ENCODE results near the gene TMEM165. TPM values are rescaled to one million over a fixed set of nuclear protein-coding genes. Genes with fewer than 3 reads are reported as not detected.
A peak's percentile ranks its signal among the peaks of the same experiment; 100 is the strongest.

TMEM165 gene
- total RNA-seq, 1 experiment from 2014 or later, result 148 TPM

GRCh38 chr4:55397520-55398321 is 2.0 kb downstream of the TMEM165 start:
- ATAC-seq (no peak), DNase-seq (peak; percentile 37)
- Histone ChIP-seq H3K9me3 (ENCODE audit: low read length) (no peaks in the 10 kb centered on the region), H3K4me1 (ENCODE audit: insufficient read depth, low read length) (peaks cover 41% of the 10 kb centered on the region), H3K9me2 (replicated peaks; ENCODE audit: low read length) (no peaks in the 10 kb centered on the region), H2AFZ (ENCODE audit: low read length) (no peak overlapping the region), H3F3A (ENCODE audit: low read length, unreplicated experiment) (peaks cover 3% of the 10 kb centered on the region), H3K27me3 (ENCODE audit: low read length) (no peaks in the 10 kb centered on the region), H3K4me2 (ENCODE audit: low read length) (peak overlapping the region; percentile 92), H4K20me1 (ENCODE audit: low read length) (peaks cover 49% of the 10 kb centered on the region), H3K9ac (ENCODE audit: low read length) (peak overlapping the region; percentile 88), H3K36me3 (ENCODE audit: low read depth, low read length) (peaks cover 20% of the 10 kb centered on the region), H3K79me2 (ENCODE audit: low read length) (peaks cover 59% of the 10 kb centered on the region), H3K27ac (ENCODE audit: low read length) (peak overlapping the region; percentile 78), H3K4me3 (ENCODE audit: low read length) (peak overlapping the region; percentile 72)
- POLR2A ChIA-PET (ENCODE audit: unreplicated experiment), result no interaction called here
- TF ChIP-seq EZH2 (IDR thresholded peaks at IDR 0.05; ENCODE audit: low read length, unreplicated experiment) (no peak), EZH2phosphoT487 (IDR thresholded peaks at IDR 0.05; ENCODE audit: borderline replicate concordance, low read length) (no peak)
- TF ChIP-seq, protein P1, sequence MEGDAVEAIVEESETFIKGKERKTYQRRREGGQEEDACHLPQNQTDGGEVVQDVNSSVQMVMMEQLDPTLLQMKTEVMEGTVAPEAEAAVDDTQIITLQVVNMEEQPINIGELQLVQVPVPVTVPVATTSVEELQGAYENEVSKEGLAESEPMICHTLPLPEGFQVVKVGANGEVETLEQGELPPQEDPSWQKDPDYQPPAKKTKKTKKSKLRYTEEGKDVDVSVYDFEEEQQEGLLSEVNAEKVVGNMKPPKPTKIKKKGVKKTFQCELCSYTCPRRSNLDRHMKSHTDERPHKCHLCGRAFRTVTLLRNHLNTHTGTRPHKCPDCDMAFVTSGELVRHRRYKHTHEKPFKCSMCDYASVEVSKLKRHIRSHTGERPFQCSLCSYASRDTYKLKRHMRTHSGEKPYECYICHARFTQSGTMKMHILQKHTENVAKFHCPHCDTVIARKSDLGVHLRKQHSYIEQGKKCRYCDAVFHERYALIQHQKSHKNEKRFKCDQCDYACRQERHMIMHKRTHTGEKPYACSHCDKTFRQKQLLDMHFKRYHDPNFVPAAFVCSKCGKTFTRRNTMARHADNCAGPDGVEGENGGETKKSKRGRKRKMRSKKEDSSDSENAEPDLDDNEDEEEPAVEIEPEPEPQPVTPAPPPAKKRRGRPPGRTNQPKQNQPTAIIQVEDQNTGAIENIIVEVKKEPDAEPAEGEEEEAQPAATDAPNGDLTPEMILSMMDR (conservative IDR thresholded peaks at IDR 0.05; ENCODE audit: low read depth, low read length), result no peak
- BruUV-seq (replicated peaks), result no TSS peak
- CTCF ChIA-PET, result no interaction called here
- intact Hi-C loops (cut with micrococcal nuclease), result no loop called here

DNA sequence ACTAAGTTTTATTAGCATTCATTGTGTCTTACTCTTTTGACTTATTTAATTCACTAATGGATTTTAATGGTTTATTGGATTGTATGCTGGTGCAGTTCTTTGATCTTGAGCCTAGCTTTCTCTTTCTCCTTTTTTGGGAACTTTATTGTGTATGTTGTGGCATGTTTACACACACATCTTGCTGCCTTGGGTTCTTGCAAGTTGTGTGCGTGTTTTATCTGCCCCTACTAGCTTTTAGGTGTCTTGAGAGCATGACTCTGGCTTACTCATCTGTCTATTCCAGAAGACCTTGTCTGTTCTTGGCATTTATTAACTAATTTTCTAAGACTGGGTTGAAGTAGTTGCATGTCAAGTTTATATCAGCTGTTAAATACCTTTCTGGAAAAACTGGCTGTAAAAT is 2.7 kb downstream of the TMEM165 start:
- Histone ChIP-seq H3K9me2 (replicated peaks; ENCODE audit: low read length) (no peaks in the 10 kb centered on the region), H3K9ac (ENCODE audit: low read length) (peak overlapping the region; percentile 88), H3K27ac (ENCODE audit: low read length) (peak overlapping the region; percentile 78), H2AFZ (ENCODE audit: low read length) (no peak overlapping the region), H4K20me1 (ENCODE audit: low read length) (peaks cover 52% of the 10 kb centered on the region), H3K79me2 (ENCODE audit: low read length) (peaks cover 65% of the 10 kb centered on the region), H3K4me2 (ENCODE audit: low read length) (peak overlapping the region; percentile 92), H3K4me1 (ENCODE audit: insufficient read depth, low read length) (peaks cover 35% of the 10 kb centered on the region), H3K4me3 (ENCODE audit: low read length) (peak overlapping the region; percentile 72), H3K27me3 (ENCODE audit: low read length) (no peaks in the 10 kb centered on the region), H3K36me3 (ENCODE audit: low read depth, low read length) (peaks cover 24% of the 10 kb centered on the region), H3K9me3 (ENCODE audit: low read length) (no peaks in the 10 kb centered on the region), H3F3A (ENCODE audit: low read length, unreplicated experiment) (peaks cover 3% of the 10 kb centered on the region)
- no peak for ATAC-seq
- CTCF ChIA-PET, result interaction anchor here (0.7 to 0.9 kb wide), 2 partner anchors 47 to 151 kb away, joined by 3 to 5 read pairs; no protein-coding TSS in a partner anchor
- DNase-seq, result peak; percentile 74
- intact Hi-C loops (cut with micrococcal nuclease), result no loop called here
- TF ChIP-seq EZH2 (IDR thresholded peaks at IDR 0.05; ENCODE audit: low read length, unreplicated experiment) (no peak), EZH2phosphoT487 (IDR thresholded peaks at IDR 0.05; ENCODE audit: borderline replicate concordance, low read length) (no peak)
- TF ChIP-seq, protein P1 (conservative IDR thresholded peaks at IDR 0.05; ENCODE audit: low read depth, low read length), result no peak
- BruUV-seq (replicated peaks), result no TSS peak
- POLR2A ChIA-PET (ENCODE audit: unreplicated experiment), result interaction anchor here (0.5 to 0.7 kb wide), 2 partner anchors 45 to 100 kb away, joined by 3 to 4 read pairs; no protein-coding TSS in a partner anchor

Measured in PC-3 (cell line).